GM20431 (cell line): ENCODE data around the gene GLDN.

Source experiments
- in situ Hi-C: fragments of 300-500 bp; cut with MseI, MboI; formaldehyde crosslinking; loops from one replicate; pipeline ENCODE4 v1.15.0; 2020; ENCODE audit warnings: low sequenced_read_pairs; ENCODE audit not compliant: unreplicated experiment

Gene GLDN

GRCh38 chr15:51353976-51354375, 12.5 kb downstream of the GLDN start:
- in situ Hi-C loops = no loop called here

DNA sequence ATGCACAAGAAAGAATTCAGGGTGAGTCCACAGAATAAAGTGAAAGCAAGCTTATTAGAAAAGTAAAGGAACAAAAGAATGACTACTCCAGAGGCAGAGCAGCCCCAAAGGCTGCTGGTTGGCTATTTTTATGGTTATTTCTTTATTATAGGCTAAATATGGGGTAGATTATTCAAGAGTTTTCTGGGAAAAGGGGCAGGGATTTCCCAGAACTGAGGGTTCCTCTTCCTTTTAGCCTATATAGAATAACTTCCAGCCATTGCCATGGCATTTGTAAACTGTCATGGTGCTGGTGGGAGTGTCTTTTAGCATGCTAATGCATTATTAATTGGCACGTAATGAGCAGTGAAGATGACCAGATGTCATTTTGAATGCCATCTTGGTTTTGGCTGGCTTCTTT, 13.6 kb downstream of the GLDN start:
- in situ Hi-C loops = no loop called here

GRCh38 chr15:51356147-51356546, 14.7 kb downstream of the GLDN start:
- in situ Hi-C loops = no loop called here

DNA sequence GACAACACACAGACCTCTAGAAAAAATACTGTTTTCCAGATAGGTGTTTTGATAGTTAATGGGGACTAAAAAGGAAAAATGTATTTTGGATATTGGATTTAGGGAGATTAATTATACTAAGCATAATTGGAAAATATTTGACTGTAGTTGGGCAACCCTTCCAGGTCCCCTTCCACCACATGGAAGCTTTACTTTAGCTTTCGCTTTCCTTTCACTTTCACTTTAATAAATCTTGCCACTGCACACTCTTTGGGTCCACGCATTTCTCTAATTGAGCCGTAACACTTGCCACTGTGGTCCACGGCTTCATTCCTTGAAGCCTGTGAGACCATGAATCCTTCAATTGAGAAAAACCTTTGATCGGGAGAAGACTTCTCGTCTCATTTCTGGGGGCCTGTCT, 15.5 kb downstream of the GLDN start:
- in situ Hi-C loops = no loop called here

DNA sequence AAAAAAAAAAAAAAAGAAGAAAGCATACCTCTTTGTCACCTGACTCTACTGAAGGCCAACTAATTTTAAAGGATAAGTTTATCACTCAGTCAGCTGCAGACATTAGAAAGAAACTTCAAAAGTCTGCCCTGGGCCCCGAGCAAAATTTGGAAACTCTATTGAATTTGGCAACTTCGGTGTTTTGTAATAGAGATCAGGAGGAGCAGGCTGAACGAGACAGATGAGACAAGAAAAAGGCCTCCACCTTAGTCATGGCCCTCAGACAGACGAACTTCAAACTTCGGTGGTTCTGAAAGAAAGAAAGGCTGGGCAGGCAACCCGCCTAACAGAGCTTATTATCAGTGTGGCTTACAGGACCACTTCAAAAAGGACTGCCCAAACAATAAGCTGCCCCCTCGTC, 18.5 kb downstream of the GLDN start:
- in situ Hi-C loops = no loop called here

DNA sequence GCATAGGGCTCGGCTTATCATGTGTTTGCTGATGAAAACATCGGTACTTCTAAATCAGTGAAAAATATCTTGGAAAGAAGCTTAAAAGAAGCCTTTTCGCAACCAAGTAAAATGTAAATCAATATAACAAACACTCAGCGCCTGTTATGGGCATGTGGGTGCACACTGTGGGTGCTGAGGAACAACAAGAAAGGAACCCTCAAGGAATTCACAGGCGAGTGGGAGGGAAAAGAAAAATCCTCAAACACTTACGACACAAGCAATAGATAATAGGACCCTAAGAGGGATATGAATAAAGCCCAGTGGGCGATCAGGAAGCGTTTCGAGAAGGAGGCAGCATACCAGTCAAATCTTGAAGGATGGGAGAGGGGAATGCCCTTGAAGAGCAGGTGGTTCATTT, 21.9 kb downstream of the GLDN start:
- in situ Hi-C loops = no loop called here

GRCh38 chr15:51365417-51365816, 24.0 kb downstream of the GLDN start:
- in situ Hi-C loops = no loop called here

DNA sequence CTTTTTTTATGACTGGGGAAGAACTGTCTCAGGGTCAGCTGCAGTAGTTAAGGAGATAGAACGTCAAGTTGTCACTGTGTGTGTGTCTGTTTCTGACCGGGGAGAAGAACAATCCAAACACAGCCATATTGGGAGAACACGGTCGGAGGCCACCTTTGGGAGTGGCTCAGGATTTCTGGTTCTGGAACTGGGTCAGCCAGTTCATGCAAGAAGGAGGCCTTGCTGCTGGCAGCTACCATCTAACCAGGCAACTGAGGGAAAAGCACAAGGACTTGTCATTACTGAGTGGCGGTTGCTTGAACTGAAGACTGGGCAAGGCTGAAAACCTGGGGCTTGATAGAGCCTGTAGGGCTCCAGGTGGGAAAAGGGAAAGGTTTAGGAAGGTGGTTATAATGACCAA, 24.6 kb downstream of the GLDN start:
- in situ Hi-C loops = no loop called here

DNA sequence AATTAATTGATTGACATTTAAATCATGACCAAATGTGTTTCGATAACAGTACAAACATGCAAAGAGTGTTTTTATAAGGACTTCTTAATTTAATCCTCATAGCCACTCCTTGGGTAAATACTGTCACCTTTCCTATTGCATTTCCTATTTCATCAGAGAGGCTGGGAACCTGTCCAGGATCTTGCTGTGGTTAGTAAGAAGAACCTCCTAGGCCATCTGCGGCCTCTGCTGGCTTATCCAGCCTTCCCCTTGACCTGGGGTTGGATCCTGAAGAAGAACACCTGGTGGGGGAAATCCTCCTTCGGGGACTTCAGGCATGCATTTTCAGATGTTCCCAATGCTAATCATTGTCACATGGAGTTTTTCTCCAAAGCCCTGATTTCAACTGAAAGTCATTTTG, 25.5 kb downstream of the GLDN start:
- in situ Hi-C loops = no loop called here

- in situ Hi-C loops = no loop called here
These were observed 26.0 kb downstream of the GLDN start for GRCh38 chr15:51367322-51367976.

DNA sequence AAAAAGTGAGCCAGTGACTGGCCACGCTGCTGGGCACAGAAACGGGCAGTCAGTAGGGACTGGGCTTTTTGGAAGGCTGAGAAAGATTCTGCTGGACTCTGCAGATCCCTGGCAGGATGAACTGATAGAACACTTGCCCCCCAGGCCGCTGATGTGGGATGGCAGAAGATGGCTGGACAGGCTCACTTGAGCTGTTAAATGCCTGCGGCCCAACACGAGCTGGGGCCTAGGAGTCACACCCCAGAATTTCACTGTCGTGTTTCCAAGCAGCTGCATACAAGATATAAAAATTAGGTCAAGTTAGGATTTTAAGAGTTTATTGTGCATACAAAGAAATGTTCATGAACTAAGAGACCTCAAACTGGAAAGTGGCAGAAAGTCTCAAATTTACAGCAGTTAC, 26.9 kb downstream of the GLDN start:
- in situ Hi-C loops = no loop called here

DNA sequence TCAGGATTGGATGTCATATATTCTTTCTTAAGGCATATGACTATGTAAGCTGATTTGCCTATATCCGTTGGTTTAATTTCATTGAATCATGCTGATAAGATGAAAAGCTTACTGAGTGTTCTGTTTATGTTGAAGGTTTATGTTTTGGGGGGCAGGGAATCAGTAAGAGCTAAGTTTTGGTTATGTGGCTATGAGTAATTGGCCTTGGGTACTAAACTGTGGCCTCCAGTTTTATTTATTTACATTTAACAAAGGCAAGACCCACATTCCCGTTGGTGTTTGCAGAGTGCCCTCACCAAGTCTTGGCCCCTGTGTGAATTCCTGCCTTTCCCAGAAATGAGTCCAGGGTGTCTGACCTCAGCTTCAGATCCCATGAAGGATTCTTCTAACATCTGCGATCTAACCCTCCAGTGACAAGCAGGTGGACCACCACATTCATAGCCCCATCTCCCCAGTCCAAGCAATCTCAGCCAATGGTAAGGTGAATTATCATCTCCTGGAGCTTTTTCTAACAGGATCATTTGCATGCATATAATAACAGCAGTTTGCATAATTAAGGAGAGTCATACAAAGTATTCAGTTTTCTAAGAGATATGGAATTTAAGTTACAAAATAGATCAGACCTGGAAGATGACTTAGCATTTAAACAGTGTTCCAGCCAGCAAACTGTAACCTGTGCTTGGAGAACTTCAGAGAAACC, 27.4 kb downstream of the GLDN start:
- in situ Hi-C loops = no loop called here

- in situ Hi-C loops = no loop called here
These were observed 28.0 kb downstream of the GLDN start for GRCh38 chr15:51369451-51369761.

- in situ Hi-C loops = no loop called here
These were observed 29.8 kb downstream of the GLDN start for GRCh38 chr15:51371266-51371665.

GRCh38 chr15:51374131-51374530, 32.7 kb downstream of the GLDN start:
- in situ Hi-C loops = no loop called here

GRCh38 chr15:51375966-51376640, 34.6 kb downstream of the GLDN start:
- in situ Hi-C loops = loop anchor here (25.0 kb wide), 1 partner anchor 214 kb away; no protein-coding TSS in a partner anchor

- in situ Hi-C loops = loop anchor here (25.0 kb wide), 1 partner anchor 215 kb away; no protein-coding TSS in a partner anchor
These were observed 35.8 kb downstream of the GLDN start for GRCh38 chr15:51377038-51377786.

- in situ Hi-C loops = loop anchor here (25.0 kb wide), 1 partner anchor 216 kb away; no protein-coding TSS in a partner anchor
These were observed 37.0 kb downstream of the GLDN start for GRCh38 chr15:51378406-51378805.

- in situ Hi-C loops = loop anchor here (25.0 kb wide), 1 partner anchor 217 kb away; no protein-coding TSS in a partner anchor
These were observed 37.9 kb downstream of the GLDN start for GRCh38 chr15:51379390-51379789.

- in situ Hi-C loops = loop anchor here (10.0 to 25.0 kb wide), 2 partner anchors 96 to 219 kb away; no protein-coding TSS in a partner anchor
These were observed 39.7 kb downstream of the GLDN start for GRCh38 chr15:51380999-51381806.
